ENCODE data around the gene PDE6A. TPM values are rescaled to one million over a fixed set of nuclear protein-coding genes. Genes with fewer than 3 reads are reported as not detected.

PDE6A gene
- total RNA-seq, 1 donor from 2014 or later: not detected

DNA sequence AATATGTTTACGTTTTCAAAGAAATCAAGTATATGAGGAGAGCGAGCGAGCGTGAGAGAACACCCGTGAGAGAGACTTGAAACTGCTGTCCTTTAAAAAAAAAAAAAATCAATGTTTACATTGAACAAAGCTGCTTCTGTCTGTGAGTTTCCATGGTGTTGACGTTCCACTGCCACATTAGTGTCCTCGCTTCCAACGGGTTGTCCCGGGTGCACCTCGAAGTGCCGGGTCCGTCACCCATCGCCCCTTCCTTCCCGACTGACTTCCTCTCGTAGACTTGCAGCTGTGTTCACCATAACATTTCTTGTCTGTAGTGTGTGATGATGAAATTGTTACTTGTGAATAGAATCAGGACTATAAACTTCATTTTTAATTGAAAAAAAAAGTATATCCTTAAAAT is 97.0 kb downstream of the PDE6A start:
- Histone ChIP-seq H3K27ac (ENCODE audit: low read depth, low read length) (no peak overlapping the region), H3K9ac (ENCODE audit: low read depth in 1 of 3, low read length in 3 of 3) (no peak overlapping the region), H3K4me1 (ENCODE audit: control insufficient read depth in 3 of 3, insufficient read depth in 3 of 3, low read length in 3 of 3) (peaks cover 0 to 2% (median 0%) of the 10 kb centered on the region in 3 donors), H3K27me3 (ENCODE audit: control insufficient read depth in 3 of 3, insufficient read depth in 3 of 3, low read length in 3 of 3) (no peaks in the 10 kb centered on the region), H3K9me3 (ENCODE audit: control insufficient read depth in 3 of 3, low read length in 3 of 3) (no peaks in the 10 kb centered on the region), H3K36me3 (ENCODE audit: control insufficient read depth in 3 of 3, insufficient read depth in 3 of 3, low read length in 3 of 3) (peaks cover 53 to 55% (median 55%) of the 10 kb centered on the region in 3 donors), H3K4me3 (ENCODE audit: low read length in 3 of 3) (no peak overlapping the region)

DNA sequence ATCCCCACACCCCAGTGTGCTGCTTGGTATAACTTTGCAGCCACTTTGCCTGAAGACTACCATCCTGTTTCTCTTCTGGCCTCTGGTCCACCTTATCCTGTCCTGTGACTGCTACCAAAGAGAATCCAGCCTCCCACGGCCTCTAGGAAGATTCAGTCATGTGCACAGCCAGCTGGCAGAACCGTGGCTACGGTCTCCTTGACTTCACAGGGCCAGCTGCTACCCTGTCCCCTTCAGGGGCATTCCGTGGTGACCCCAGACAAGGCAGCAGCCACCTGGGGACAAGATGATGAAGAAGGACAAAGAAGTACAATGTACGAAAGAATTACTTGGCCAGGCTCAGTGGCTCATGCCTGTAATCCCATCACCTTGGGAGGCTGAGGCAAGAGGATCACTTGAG is 98.6 kb downstream of the PDE6A start:
- Histone ChIP-seq H3K9me3 (ENCODE audit: control insufficient read depth in 3 of 3, low read length in 3 of 3) (no peaks in the 10 kb centered on the region), H3K4me3 (ENCODE audit: low read length in 3 of 3) (no peak overlapping the region), H3K36me3 (ENCODE audit: control insufficient read depth in 3 of 3, insufficient read depth in 3 of 3, low read length in 3 of 3) (peaks cover 67 to 69% (median 69%) of the 10 kb centered on the region in 3 donors), H3K9ac (ENCODE audit: low read depth in 1 of 3, low read length in 3 of 3) (no peak overlapping the region), H3K27ac (ENCODE audit: low read depth, low read length) (no peak overlapping the region), H3K27me3 (ENCODE audit: control insufficient read depth in 3 of 3, insufficient read depth in 3 of 3, low read length in 3 of 3) (no peaks in the 10 kb centered on the region), H3K4me1 (ENCODE audit: control insufficient read depth in 3 of 3, insufficient read depth in 3 of 3, low read length in 3 of 3) (peaks cover 0 to 1% (median 0%) of the 10 kb centered on the region in 3 donors)

DNA sequence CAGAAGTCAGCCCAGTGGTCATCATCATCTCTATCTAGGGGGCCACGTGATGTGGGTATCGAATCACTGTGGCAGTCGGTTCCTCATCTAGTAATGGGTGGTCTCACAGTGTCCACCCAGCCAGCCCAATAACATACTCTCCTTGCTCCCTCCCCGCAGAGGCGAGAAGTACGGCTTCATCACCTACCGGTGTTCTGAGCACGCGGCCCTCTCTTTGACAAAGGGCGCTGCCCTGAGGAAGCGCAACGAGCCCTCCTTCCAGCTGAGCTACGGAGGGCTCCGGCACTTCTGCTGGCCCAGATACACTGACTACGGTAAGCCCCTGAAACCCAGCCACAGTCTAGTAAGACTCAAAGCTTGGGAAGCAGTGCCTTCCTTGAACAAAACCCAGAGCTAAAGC is 99.0 kb downstream of the PDE6A start:
- peaks cover 69 to 72% (median 70%) of the 10 kb centered on the region in 3 donors for H3K36me3 ChIP-seq (ENCODE audit: control insufficient read depth in 3 of 3, insufficient read depth in 3 of 3, low read length in 3 of 3)
- no peak overlapping the region for H3K4me3 ChIP-seq (ENCODE audit: low read length in 3 of 3)
- no peaks in the 10 kb centered on the region for H3K27me3 ChIP-seq (ENCODE audit: control insufficient read depth in 3 of 3, insufficient read depth in 3 of 3, low read length in 3 of 3)
- H3K9me3 ChIP-seq (ENCODE audit: control insufficient read depth in 3 of 3, low read length in 3 of 3): no peaks in the 10 kb centered on the region
- H3K27ac ChIP-seq (ENCODE audit: low read depth, low read length): no peak overlapping the region
- H3K4me1 ChIP-seq (ENCODE audit: control insufficient read depth in 3 of 3, insufficient read depth in 3 of 3, low read length in 3 of 3): no peaks in the 10 kb centered on the region
- no peak overlapping the region for H3K9ac ChIP-seq (ENCODE audit: low read depth in 1 of 3, low read length in 3 of 3)

DNA sequence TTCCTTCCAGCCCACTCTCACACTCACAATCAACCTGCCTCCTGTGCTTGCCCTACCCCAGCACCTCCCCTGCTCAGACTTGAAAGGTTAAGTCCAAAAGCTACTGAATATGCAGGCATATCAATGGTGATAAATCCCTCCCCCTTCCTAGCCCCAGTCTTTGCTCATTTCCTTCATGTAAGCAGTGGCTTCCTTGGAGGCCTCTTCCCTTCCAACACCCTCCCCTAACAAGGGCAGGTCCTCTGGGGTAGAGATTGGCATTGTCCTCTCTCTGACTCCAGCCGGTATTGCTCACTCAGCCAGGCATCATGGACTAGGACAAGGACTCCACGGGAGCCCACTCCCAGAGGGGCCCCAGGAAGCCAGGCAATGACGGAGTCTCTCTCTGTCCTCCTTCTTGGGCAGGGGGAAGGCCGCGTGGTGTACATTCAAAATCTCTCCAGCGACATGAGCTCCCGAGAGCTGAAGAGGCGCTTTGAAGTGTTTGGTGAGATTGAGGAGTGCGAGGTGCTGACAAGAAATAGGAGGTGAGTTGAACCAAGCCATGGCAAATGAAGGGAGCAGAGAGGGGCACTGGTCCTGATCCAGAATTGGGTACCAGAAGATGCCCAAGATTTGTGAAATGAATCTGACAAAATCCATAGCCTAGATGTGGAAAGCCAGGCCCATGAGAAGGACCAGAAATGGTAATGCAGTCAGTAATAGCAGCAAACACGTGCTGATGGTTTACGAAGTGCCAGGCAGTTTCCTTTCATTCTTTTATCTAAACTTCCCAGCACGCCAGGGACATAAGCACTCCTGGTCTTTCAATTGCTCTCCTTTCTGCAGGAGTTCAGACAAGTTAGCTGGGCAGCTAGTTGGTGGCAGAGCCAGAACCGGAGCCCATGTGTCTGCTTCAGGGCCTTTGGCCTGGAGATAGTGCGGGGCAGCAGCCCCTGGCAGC is 102.5 kb downstream of the PDE6A start:
- Histone ChIP-seq H3K9me3 (ENCODE audit: control insufficient read depth in 3 of 3, low read length in 3 of 3) (no peaks in the 10 kb centered on the region), H3K4me1 (ENCODE audit: control insufficient read depth in 3 of 3, insufficient read depth in 3 of 3, low read length in 3 of 3) (peaks cover 7 to 17% (median 12%) of the 10 kb centered on the region in 3 donors), H3K36me3 (ENCODE audit: control insufficient read depth in 3 of 3, insufficient read depth in 3 of 3, low read length in 3 of 3) (peaks cover 48 to 56% (median 55%) of the 10 kb centered on the region in 3 donors), H3K4me3 (ENCODE audit: low read length in 3 of 3) (no peak overlapping the region), H3K27ac (ENCODE audit: low read depth, low read length) (no peak overlapping the region), H3K27me3 (ENCODE audit: control insufficient read depth in 3 of 3, insufficient read depth in 3 of 3, low read length in 3 of 3) (no peaks in the 10 kb centered on the region), H3K9ac (ENCODE audit: low read depth in 1 of 3, low read length in 3 of 3) (no peak overlapping the region)

DNA sequence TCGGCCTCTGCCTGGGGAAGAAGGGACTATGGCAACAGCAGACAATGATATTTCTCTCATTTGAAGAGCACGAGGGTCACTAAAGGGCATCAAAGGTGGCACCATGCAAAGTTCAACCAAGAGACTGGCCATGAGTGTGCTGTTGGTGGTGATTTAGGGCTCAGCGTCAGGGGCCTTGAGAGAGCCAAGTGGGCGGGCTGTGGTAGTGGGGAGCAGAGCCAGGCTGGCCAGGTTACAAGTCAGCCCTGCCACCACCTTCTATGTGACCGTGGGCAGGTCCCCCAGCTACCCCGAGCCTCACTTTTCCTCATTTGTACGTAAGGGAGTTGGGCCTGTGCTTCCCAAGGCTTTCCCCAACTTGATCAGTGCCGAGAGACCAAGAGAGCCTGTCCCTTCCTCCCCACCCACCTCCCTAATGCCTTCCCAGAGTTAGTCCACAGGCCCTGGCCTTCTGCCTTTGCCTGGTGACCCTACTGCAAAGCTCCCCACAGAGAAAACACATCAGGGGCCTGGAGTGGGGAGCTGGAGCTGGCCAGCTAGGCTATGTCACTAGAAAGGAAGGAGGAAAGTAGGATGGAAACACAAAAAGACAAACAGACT is 104.3 kb downstream of the PDE6A start:
- H3K4me1 ChIP-seq (ENCODE audit: control insufficient read depth in 3 of 3, insufficient read depth in 3 of 3, low read length in 3 of 3): peaks cover 7 to 19% (median 16%) of the 10 kb centered on the region in 3 donors
- H3K4me3 ChIP-seq (ENCODE audit: low read length in 3 of 3): no peak overlapping the region
- H3K9me3 ChIP-seq (ENCODE audit: control insufficient read depth in 3 of 3, low read length in 3 of 3): no peaks in the 10 kb centered on the region
- peak overlapping the region in 1 of 3 donors; percentile 54 for H3K9ac ChIP-seq (ENCODE audit: low read depth in 1 of 3, low read length in 3 of 3)
- H3K27ac ChIP-seq (ENCODE audit: low read depth, low read length): no peak overlapping the region
- H3K27me3 ChIP-seq (ENCODE audit: control insufficient read depth in 3 of 3, insufficient read depth in 3 of 3, low read length in 3 of 3): no peaks in the 10 kb centered on the region
- peaks cover 51 to 53% (median 52%) of the 10 kb centered on the region in 3 donors for H3K36me3 ChIP-seq (ENCODE audit: control insufficient read depth in 3 of 3, insufficient read depth in 3 of 3, low read length in 3 of 3)

DNA sequence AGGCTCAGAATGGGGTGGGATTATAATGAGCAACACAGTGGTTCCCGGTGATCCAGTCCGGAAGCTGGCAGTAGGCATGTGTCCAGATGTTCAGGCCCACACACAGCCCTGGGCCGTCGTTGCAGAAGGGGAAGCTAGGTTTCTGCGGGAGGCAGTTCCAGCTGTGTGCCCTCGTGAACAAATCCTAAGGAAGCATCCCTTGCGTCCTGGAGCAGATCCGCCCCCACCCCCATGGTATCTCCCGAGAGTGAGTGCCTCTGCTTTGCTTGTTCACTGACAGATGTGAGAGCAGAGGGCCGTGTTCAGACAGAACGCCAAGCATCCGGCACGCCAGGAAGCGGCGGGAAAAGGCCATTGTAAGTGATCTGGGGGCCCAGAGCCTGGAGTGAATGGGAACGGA is 104.8 kb downstream of the PDE6A start:
- no peak overlapping the region for H3K4me3 ChIP-seq (ENCODE audit: low read length in 3 of 3)
- peaks cover 47 to 50% (median 47%) of the 10 kb centered on the region in 3 donors for H3K36me3 ChIP-seq (ENCODE audit: control insufficient read depth in 3 of 3, insufficient read depth in 3 of 3, low read length in 3 of 3)
- no peaks in the 10 kb centered on the region for H3K9me3 ChIP-seq (ENCODE audit: control insufficient read depth in 3 of 3, low read length in 3 of 3)
- H3K4me1 ChIP-seq (ENCODE audit: control insufficient read depth in 3 of 3, insufficient read depth in 3 of 3, low read length in 3 of 3): peaks cover 7 to 20% (median 19%) of the 10 kb centered on the region in 3 donors
- H3K27ac ChIP-seq (ENCODE audit: low read depth, low read length): no peak overlapping the region
- H3K9ac ChIP-seq (ENCODE audit: low read depth in 1 of 3, low read length in 3 of 3): no peak overlapping the region
- no peaks in the 10 kb centered on the region for H3K27me3 ChIP-seq (ENCODE audit: control insufficient read depth in 3 of 3, insufficient read depth in 3 of 3, low read length in 3 of 3)

DNA sequence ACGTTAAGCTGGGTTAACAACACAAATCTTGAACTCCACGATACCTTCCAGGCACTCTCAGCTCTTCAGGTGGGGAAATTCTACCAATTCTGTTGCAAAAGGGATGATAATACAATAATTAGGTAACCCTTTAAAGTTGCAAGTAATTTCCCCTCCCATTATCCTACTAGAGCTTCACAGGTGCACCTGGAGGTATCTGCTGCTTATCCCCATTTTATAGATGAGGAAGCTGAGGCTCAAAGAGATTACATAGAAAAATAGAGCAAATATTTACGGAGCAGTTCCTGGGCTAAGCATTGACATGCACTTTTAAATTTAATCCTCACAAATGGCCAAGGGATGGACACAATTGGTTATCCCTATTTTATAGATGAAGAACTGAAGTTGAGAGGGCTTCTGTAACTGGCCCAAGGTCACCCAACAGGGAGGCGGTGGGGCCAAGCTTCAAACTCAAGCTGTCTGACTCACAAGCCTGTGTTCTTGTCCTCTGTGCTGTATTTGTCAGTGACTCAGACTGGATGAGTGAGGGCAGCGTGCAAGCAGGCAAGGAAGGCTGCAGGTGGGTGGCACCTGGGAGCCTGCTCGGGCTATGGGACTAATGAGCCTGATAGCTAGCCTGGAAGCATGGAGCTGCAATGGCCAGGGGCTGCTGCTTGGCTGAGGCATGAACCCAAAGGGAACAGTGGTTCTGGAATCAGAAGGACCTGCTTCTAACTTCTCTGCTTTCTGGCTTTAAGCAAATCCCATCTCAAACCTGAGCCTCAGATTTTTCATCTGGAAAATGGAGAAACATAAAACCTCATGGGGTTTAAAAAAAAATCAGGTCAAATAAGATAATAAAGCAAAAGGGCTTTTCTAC is 105.5 kb downstream of the PDE6A start:
- H3K36me3 ChIP-seq (ENCODE audit: control insufficient read depth in 3 of 3, insufficient read depth in 3 of 3, low read length in 3 of 3): peaks cover 47 to 50% (median 49%) of the 10 kb centered on the region in 3 donors
- H3K27ac ChIP-seq (ENCODE audit: low read depth, low read length): peak overlapping the region; percentile 5
- peak overlapping the region in 1 of 3 donors; percentile 6 for H3K9ac ChIP-seq (ENCODE audit: low read depth in 1 of 3, low read length in 3 of 3)
- H3K27me3 ChIP-seq (ENCODE audit: control insufficient read depth in 3 of 3, insufficient read depth in 3 of 3, low read length in 3 of 3): no peaks in the 10 kb centered on the region
- H3K9me3 ChIP-seq (ENCODE audit: control insufficient read depth in 3 of 3, low read length in 3 of 3): no peaks in the 10 kb centered on the region
- no peak overlapping the region for H3K4me3 ChIP-seq (ENCODE audit: low read length in 3 of 3)
- peaks cover 7 to 20% (median 19%) of the 10 kb centered on the region in 3 donors for H3K4me1 ChIP-seq (ENCODE audit: control insufficient read depth in 3 of 3, insufficient read depth in 3 of 3, low read length in 3 of 3)

DNA sequence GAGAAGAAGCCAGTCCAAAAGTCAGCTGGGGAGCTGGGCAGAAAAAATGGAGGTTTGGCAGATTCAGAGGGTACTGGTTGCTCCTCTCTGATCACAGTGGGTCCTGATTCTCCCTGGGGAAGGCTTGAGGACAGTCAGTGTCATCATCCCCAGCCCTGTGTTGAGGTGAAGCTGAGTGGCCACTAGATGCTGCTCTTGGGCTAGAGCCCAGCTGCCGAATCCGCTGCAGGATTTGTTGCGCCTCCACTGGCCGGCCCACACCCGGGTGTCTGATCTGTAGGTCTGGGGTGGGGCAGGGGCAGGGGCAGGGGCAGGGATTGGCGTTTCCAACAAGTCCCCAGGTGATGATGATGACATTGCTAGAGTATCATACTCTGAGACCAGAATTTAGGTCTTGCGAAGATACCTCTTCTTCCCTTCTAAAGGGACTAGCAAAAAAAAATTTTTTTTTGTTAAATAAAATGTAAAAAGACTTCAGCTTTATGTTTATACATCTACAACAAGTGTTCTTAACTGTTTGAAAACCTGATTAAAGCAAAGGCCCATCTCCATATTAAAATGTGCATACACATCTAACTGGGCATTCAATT is 106.8 kb downstream of the PDE6A start:
- no peak overlapping the region for H3K9ac ChIP-seq (ENCODE audit: low read depth in 1 of 3, low read length in 3 of 3)
- no peak overlapping the region for H3K27ac ChIP-seq (ENCODE audit: low read depth, low read length)
- H3K36me3 ChIP-seq (ENCODE audit: control insufficient read depth in 3 of 3, insufficient read depth in 3 of 3, low read length in 3 of 3): peaks cover 49 to 58% (median 51%) of the 10 kb centered on the region in 3 donors
- H3K4me3 ChIP-seq (ENCODE audit: low read length in 3 of 3): no peak overlapping the region
- peaks cover 7 to 20% (median 19%) of the 10 kb centered on the region in 3 donors for H3K4me1 ChIP-seq (ENCODE audit: control insufficient read depth in 3 of 3, insufficient read depth in 3 of 3, low read length in 3 of 3)
- H3K9me3 ChIP-seq (ENCODE audit: control insufficient read depth in 3 of 3, low read length in 3 of 3): no peaks in the 10 kb centered on the region
- no peaks in the 10 kb centered on the region for H3K27me3 ChIP-seq (ENCODE audit: control insufficient read depth in 3 of 3, insufficient read depth in 3 of 3, low read length in 3 of 3)

DNA sequence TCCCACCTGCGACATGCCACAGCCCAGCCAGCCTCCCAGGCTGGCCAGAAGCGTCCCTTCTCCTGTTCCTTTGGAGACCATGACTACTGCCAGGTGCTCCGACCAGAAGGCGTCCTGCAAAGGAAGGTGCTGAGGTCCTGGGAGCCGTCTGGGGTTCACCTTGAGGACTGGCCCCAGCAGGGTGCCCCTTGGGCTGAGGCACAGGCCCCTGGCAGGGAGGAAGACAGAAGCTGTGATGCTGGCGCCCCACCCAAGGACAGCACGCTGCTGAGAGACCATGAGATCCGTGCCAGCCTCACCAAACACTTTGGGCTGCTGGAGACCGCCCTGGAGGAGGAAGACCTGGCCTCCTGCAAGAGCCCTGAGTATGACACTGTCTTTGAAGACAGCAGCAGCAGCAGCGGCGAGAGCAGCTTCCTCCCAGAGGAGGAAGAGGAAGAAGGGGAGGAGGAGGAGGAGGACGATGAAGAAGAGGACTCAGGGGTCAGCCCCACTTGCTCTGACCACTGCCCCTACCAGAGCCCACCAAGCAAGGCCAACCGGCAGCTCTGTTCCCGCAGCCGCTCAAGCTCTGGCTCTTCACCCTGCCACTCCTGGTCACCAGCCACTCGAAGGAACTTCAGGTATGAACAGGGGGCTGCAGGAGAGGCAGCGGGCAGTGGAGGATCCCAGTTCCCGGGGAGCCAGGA is 108.0 kb downstream of the PDE6A start:
- Histone ChIP-seq H3K4me3 (ENCODE audit: low read length in 3 of 3) (no peak overlapping the region), H3K9me3 (ENCODE audit: control insufficient read depth in 3 of 3, low read length in 3 of 3) (no peaks in the 10 kb centered on the region), H3K9ac (ENCODE audit: low read depth in 1 of 3, low read length in 3 of 3) (no peak overlapping the region), H3K4me1 (ENCODE audit: control insufficient read depth in 3 of 3, insufficient read depth in 3 of 3, low read length in 3 of 3) (peaks cover 7 to 20% (median 19%) of the 10 kb centered on the region in 3 donors), H3K27ac (ENCODE audit: low read depth, low read length) (no peak overlapping the region), H3K36me3 (ENCODE audit: control insufficient read depth in 3 of 3, insufficient read depth in 3 of 3, low read length in 3 of 3) (peaks cover 45 to 50% (median 48%) of the 10 kb centered on the region in 3 donors), H3K27me3 (ENCODE audit: control insufficient read depth in 3 of 3, insufficient read depth in 3 of 3, low read length in 3 of 3) (no peaks in the 10 kb centered on the region)
